Suppressor macrophage (primary cell): ENCODE data around the gene MED15.

Source experiments
- DNase-seq, 4 experiments: peaks; one replicate each; pipeline ENCODE4 v3.0.0-alpha.2; 2020 to 2022

The MED15 gene

DNA sequence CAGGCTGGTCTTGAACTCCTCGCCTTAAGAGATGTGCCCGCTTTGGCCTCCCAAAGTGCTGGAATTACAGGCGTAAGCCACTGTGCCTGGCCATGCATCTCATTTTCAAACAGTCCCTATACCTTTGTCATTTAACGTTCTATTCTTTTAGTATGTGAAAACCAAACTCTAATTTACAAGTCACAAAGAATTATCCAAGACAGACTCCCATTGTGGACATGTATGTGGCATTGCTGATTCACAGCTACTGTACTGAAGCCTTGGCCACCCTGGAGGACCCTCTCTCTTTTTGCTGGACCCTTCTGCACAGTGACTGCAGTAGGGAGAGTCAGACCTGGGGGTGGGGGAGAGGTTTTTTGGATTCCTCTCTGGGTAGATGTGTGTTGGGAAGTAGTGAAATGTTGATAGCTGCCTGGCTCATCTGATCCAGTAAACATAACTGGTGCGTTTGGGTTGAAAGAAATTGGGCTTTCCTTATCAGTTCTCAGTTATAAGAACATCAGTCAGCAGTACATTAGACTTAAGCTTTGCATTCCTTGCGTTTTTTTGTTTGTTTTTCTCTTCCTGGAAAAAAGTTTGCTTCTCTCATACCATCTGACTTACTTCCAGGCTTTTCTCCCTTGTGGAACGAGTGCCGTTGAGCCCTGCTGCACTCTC is 65.9 kb downstream of the MED15 start:
- no peak for DNase-seq

DNA sequence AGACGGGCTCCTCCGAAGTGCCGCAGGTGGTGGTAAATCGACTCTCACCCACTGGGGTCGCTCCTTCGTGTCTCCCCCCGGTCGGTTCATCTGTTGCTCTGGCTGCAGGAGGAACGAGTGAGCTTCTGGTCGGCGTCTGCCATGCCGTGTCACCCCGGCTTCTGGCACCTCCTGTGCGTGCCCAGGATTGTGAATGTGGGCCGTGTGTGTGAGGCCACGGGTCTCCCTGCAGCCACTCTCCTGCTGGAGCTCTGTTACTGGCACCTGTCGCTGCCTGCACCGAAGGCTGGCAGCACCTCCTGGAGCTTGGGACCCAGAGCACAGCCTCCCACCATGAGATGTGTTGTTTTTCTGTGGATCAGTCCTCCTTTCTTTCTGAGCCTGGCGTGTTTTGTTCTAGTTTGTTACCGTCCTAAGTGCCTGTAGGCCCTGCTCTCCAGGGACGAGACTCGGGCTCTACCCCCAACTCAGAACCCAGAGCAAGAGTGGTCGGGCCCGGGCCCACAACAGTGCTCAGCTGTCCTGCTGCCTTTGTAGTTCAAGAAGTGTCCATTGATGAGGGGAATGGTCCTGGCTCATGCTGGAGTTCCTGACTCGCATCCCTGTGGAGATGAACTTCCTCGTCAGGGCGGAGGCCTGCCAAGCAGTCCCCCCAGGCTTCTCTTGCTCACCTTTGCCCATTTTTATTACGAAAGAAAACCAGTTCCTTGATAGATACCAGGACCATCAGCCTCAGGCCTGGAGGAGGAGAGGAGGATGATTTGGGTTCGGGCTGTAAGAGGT is 66.6 kb downstream of the MED15 start:
- no peak for DNase-seq

DNA sequence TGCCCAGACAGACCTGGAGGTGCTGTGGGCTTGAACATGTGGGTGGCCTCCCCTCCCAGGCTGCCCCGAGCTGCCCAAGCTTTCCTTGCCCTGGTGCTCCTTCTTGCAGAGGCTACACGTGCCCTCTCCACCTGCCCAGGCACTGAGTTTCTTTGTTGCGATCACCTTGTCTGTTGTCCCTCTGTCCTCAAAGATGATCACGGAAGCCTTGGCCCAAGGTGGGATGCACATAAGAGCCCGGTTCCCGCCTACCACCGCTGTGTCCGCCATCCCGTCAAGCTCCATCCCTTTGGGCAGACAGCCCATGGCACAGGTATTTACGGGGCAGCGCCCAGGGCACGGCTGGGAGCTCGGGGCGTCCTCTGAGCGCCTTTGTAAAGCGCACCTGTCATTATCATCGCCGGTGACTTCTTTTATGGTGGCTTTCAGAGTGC is 67.5 kb downstream of the MED15 start:
- DNase-seq = no peak

DNA sequence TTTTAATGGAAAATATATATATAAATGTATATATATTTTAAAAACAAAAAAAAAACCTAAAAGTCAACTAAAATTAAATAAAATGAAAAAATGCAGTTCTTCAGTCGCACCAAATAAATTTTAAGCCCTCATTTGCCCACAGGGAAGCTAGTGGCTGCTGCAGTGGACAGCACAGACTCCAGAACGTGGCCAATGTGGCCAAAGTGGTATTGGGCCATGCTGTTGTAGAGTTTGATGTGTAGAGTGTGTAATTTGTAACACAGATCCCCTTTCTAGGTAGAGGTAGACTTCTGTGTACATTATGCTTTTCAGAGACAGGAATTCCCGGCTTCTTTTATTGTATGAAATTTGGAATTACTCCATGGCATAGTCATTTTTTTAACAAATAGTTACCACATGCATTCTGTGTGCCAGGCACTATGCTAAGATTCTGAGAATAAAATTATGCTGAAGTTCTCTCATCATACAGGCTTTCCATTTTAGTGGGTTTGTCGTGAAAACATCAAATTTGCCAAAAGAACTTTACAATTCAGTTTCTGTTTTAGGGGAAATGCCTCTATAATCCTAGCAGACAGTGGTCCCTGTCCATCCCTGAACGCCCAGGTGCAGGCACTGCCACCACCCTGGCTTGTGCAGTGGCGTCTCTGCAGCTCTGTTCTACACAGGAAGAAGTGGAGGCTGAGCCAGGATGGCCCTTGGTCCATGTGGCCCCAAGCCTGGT is 68.5 kb downstream of the MED15 start:
- no peak for DNase-seq

DNA sequence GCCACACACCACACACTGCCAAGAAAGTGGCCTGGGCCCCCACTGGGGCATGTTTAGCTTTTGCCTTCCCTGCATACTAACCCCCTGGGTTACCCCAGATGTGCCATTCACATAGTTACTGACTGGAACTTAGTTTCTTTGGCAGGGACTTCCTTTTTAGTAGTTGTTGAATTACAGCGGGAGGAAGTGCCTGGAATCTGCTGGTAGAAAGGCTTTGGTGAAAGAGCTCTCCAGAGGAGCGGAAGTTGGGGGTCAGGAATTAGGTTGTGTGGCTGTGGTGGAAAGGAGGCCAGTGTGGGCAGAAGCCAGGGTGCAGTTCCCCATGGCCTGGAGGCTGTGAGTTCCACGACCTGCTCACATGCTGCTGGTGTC is 69.0 kb downstream of the MED15 start:
- peak; percentile 86 to 93 (median 87) for DNase-seq

DNA sequence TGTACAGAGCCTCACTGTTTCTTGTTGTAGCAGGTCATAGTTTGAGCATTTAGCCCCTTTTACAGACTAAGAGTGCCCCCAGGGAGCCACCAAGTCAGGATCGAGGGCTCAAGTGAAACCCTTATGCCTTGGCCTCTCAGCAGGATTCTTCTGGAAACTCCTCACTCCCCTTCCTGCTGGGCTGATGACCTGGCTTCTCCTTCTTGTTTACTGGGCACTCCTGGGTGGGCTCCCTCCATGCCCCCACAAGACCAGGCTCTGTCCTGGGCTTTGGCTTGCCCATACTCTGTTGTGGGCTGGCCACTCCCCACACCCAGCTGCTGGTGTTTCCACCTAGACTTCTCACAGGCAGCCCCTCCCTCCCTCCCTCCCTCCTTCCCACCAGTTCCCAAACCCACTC is 69.6 kb downstream of the MED15 start:
- no peak for DNase-seq

DNA sequence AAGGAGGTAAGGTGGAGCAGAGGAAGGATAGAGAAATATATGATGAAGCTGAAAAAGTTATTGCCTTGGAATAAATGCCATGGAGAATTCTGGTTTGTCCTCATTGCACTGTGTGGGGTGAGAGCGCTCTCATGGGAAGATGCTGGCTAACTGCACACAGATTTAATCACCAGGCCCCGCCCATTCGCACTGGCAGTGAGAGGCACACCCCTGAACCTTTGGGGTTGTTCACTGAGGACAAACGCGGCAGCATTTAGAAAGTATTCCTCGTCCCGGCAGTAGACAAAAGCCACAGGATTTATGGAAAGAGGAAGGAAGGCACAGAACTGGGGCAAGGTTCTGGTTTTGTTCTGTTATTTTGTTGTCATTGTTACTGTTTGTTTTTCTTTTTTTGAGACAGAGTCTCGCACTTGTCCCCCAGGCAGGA is 70.2 kb downstream of the MED15 start:
- peak; percentile 24 to 57 (median 37) for DNase-seq

DNA sequence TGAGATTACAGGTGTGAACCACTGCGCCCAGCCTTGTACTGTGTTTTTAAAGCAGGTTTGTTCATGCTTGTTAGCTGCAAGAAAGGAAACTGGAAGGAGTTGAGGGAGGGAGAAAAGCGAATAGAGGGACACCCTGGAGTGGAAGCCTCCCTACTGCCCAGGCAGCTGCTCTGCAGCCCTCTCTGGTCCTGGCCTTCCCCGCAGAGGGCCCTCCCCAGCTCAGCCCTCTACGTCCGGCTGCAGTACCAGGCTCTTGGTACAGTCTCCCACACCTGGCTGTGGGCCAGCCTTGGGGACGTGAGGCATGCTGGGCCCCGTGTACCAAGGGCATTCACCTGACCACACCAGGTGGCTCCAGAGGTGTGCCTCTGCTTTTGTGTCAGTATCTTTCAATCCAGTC is 70.8 kb downstream of the MED15 start:
- DNase-seq = no peak

DNA sequence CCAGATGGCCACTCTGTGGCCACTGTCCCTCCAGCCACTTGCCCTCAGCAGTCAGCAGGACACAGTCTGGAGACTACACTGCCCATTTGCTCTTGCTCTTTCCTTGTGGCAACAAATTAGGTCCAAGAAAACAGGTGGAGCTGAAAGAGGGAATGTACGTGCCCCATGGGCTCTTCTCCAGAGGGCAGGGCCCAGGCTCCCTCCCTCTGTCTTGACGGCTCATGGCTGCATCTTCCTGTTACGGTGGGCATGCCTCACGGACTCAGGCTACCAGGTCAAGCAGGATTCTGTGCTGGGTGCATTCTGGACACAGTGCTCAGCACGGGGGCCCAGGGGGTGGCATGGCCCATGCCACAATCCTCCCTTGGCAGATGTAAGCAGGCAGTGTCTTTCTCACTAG is 71.3 kb downstream of the MED15 start:
- DNase-seq = no peak

DNA sequence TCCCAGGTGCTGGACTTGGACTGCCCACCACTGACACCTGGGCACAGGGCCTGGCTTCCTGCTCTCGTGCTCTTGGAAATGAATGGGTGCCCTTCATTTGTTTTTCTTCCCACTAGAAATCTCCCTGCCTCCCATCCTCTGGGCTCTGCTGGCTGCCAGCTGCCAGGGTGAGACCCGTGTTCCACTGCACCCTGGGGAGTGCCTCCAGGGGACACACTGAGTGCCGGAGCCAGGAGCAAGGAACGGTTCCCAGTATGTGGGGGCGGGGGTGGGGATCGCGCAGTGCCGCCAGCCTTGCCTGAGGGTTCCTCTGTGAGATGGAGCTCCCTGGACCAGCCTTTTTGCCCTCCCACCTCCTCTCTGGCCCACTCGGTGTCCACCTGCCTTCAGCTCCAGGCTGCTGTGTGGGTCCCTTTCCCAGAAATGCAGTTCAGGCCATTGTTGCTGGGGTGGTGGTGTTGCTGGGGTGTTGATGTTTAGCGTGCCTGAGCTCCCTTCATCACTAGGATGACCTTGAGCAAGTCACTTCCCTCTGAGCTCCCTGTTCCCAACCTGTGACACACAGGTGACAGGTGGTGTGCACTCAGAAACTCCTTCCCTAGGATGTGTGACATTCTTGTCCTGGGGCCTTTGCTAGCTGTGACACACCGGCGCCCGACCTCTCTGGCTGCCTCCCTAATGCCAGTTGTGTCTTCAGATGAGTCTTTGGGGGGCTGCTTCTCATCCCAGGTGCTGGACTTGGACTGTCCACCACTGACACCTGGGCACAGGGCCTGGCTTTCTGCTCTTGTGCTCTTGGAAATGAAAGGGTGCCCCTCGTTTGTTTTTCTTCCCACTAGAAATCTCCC is 72.1 kb downstream of the MED15 start:
- no peak for DNase-seq

DNA sequence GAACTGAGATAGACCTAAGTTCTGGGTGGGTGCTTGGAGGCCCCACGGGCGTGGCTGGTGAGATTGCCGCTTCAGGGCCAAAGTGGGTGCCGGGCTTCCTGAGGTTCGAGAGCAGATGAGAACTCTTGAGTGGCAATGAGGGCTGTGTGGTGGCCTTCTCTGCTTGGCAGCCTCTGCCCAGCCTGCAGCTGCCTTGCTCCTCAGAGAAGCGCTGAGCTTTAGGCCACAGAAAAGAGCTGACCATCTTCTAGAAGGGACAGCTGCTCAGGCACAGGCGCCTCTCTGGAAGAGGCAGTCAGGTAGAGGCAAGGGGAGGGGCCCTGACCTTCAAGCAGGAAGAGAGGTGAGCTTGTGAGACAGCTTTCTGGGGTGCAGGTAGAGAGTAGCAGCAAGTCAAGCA is 72.8 kb downstream of the MED15 start:
- no peak for DNase-seq

DNA sequence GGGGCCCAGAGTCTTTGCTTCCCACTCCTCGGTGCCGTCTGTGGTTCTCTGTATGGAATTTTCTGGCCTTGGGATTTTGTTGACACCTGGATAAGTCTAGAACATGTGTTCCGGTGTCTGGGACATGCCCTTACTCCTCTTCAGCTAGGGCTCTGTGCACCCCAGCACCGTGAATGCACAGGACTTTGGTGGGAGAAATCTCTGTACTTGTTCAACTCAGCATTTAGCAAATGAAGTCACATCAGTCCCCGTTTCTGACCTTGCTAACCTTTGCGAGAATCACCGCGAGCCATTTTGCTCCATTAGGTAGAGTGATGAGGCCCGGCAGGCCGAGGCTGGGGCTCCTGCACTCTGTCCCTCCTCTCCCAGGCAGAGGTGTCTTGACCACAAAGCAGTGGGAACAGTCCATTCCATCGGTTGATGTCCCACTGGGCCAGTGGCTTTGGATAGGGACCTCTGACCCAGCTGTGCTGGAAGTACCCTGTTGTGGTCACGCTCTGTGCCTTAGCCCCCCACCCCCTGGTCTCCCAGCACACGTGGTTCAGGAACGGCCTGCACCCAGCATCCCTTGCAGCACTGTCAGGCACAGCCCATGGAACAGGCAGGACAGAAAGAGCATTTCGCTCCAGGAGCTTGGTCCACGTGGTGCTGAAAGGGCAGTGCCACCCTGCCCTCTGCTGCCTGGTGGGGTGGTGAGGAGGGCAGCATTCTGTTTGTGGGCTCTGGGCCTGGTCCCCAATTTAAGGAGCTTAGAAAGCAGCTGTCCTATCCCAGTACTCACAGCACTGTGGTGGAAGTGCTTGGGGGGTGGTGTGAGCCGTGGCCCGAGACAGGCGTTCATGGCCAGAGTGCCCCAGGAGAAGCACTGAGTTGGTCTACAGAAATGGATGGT is 73.4 kb downstream of the MED15 start:
- DNase-seq = no peak

DNA sequence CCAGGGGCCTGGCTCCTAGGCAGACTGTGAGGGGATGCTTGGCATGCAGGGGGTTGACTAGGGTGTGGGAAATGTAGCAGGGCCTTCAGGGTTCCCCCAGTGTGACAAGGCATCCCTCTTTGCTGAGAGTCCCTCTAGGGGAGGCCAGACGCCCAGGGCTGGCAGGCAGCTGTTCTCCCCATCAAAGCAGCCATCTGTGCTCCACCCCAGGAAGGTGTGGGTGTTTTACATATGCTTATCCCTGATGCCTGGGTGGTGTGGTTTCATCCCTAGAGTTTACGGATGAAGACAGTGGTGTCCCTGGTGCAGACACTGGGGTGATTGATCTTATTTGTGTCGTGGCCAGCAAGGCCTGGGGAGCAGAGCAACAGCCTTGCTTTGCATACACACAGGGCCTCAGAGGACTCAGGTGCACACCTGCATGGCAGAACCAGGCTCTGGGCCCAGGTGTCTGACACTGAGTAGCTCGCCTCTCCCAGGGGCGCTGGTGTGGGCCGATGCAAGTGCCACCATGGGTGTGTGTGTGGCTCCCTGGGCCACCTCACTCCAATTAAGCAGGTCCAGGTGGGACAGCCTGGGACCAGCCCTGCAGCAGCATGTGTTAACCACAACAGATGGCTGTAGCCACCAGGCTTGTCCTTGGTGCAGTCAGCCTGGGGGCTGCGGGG is 74.2 kb downstream of the MED15 start:
- DNase-seq = no peak

DNA sequence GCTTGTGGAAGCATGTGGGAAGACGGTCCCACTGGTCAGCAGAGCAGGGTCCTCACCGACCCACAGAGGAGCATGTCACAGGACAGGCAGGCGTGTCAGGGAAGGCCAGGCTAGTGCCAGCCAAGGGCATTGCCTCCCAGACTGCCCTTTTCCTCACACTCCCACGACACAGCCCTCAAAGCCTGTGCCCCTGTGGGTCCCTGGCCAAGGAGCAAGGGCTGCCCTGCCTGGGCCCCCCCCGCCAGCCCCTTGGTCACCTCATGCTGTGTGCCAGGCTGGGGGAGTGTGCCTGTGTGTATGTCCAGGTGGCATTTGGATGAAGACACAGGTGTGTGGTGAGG is 74.7 kb downstream of the MED15 start:
- DNase-seq = no peak

DNA sequence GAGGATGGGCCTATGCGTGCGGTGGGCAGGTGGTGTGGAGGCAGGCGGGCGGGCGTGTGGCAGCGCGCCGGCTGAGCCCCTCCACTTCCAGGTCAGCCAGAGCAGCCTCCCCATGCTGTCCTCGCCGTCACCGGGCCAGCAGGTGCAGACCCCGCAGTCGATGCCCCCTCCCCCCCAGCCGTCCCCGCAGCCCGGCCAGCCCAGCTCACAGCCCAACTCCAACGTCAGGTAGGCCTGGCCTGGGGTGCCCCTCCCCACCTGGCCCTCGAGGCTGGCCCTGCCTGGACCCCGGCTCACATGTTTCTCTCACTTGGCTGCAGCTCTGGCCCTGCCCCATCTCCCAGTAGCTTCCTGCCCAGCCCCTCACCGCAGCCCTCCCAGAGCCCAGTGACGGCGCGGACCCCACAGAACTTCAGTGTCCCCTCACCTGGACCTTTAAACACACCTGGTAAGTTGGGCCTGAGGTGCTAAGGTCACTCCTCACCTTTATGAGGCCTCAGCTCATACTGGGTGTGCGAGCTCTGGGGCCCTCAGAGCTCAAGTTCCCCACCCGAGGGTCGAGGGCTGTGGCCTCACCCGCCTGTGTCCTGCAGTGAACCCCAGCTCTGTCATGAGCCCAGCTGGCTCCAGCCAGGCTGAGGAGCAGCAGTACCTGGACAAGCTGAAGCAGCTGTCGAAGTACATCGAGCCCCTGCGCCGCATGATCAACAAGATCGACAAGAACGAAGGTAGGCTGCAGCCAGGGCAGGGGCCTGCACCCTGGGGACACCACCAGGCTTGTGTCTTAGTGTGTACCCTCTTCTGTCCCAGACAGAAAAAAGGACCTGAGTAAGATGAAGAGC is 75.3 kb downstream of the MED15 start:
- DNase-seq = no peak

DNA sequence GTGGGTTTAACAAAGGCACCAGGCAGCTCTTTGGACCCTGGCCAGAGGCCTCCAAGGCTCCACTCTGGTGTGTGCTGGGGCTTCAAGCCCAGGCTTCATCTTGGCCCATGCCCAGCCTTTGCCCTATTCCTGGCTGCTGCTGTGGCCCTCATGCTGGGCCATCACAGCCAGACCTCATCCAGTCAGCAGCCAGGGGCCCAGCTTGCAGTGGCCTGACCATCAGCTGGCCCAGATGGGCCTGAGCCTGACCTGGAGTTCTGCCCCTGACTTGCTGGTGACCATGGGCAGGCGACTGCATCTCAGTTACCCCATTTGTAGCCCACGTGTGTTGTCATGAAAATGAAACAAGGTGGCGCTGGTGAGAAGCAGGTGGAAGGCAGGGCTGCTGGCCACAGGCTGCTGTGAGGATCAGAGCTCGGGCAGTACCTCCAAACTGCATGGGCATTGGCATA is 76.1 kb downstream of the MED15 start:
- no peak for DNase-seq

DNA sequence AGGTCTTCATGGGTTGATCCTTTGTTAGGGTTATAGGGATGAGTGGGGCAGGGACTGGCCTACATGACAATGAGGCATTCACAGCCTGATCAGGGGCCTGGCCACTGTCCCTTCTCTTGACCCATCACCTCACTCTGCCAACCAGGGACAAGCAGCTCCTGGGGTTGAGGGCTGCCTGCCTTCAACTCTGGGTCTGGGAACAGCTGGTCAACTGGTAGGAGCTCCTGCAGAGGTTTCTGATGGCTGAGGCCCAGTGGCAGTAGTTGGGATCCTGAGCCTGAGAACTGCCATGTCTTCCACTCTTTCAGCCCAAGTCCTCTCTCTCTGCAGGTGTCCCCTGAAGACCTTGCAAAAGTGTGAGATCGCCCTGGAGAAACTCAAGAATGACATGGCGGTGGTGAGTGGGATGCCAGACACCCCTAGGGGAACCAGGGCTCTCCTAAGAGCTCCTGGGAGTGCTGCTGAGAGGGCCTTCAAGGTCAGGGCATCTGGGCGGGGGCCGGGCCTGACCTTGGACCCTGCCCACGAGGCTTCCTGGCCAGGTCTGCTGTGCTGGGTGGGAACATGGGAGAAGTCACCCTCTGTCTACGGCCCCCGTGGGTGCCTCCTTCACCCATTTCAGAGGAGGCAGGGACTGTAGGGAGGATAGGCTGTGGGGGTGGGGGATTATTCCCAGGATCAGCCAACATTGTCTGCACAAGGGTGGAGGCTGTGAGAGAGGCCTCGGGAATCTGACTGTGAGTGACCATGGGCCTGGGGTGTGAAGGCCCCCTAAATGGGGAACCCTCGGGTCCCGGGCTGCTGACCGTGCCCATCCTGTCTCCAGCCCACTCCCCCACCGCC is 76.8 kb downstream of the MED15 start:
- DNase-seq = no peak

DNA sequence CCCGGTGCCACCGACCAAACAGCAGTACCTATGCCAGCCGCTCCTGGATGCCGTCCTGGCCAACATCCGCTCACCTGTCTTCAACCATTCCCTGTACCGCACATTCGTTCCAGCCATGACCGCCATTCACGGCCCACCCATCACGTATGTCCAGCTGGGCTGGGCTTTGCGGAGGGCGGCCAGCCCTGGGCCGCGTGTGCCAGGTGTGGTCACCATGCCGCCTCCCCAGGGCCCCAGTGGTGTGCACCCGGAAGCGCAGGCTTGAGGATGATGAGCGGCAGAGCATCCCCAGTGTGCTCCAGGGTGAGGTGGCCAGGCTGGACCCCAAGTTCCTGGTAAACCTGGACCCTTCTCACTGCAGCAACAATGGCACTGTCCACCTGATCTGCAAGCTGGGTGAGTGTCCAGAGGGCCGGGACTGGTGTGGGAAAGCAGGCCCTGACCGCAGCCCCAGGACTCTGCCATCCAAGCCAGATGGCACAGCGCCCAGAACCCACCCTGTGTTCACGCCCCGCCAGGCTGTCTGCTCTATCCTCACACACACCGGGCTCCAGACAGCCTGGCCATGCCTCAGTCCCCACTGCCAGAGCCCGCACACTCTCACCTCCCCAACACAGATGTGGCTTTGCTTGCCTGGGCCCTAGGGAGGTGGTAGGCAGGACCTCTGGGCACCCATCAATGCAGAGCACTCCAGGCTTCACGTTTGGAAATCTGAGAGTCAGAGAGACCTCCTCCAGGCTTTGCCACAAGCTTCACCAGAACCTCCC is 77.6 kb downstream of the MED15 start:
- no peak for DNase-seq
